Left lung (tissue), 10 donors: ENCODE results near the gene TAOK2. TPM values are rescaled to one million over a fixed set of nuclear protein-coding genes. Genes with fewer than 3 reads are reported as not detected.
"Not testable (repeated sequence)": the region's sequence is repeated elsewhere in the genome, so short reads cannot be mapped to it uniquely, and the experiment has no call there.

Experiments used
- ATAC-seq: fragments of 200-7000 bp; cut with Tn5 transposase; one replicate; pipeline ENCODE4 v1.9.1; 2020; ENCODE audit warnings: moderate library complexity
- DNase-seq, 4 donors: peaks; one replicate each; pipeline ENCODE4 v3.0.0-alpha.2; 2013 to 2020
- H3K27ac ChIP-seq, 2 donors: fragments of 200-600 bp; sonication (generic) in 1 of 2; one replicate each; pipeline versions ENCODE4 v1.5.0 to v1.8.0; 2020 to 2021
- H3K27me3 ChIP-seq, 2 donors: fragments of 200-600 bp; sonication (generic) in 1 of 2; one replicate each; pipeline versions ENCODE4 v1.5.0 to v1.8.0; 2020 to 2021
- H3K36me3 ChIP-seq, 2 donors: fragments of 200-600 bp; sonication (generic) in 1 of 2; one replicate each; pipeline versions ENCODE4 v1.5.0 to v1.8.0; 2020 to 2021
- H3K4me1 ChIP-seq, 2 donors: fragments of 200-600 bp; one replicate each; pipeline ENCODE4 v1.8.0; 2021
- H3K4me3 ChIP-seq, 2 donors: fragments of 200-600 bp; sonication (generic) in 1 of 2; one replicate each; pipeline versions ENCODE4 v1.5.0 to v1.8.0; 2020 to 2021; ENCODE audit warnings: mild to moderate bottlenecking in 1 of 2
- H3K9me3 ChIP-seq, 2 donors: fragments of 200-600 bp; sonication (generic) in 1 of 2; one replicate each; pipeline versions ENCODE4 v1.5.0 to v1.8.0; 2020 to 2021
- intact Hi-C, 2 donors: fragments of 100-400 bp; cut with DNase I; formaldehyde crosslinking; loops; one replicate each; pipeline versions ENCODE4 v1.11.2 to v1.14.2; 2022
- polyA plus RNA-seq, 6 donors: library from polyadenylated mRNA; unstranded; fragments of 120-200 nt; gene quantifications; one replicate each; pipeline ENCODE4 v1.2.1, GENCODE V29; 2013; ENCODE audit not compliant: insufficient read length in 6 of 6
- total RNA-seq, 2 donors: library from RNA; stranded (reverse); fragmentation: NEBNext Ultra II Directional; extraction: Animal tissue kit (Norgen Biotek cat#: 25700); gene quantifications; one replicate each; pipeline ENCODE4 v1.2.1, GENCODE V29; 2021
- TF ChIP-seq, protein P1 (sequence below), 2 donors: fragments of 200-600 bp; sonication (generic) in 1 of 2; IDR thresholded peaks; one replicate each; pipeline versions ENCODE4 v1.5.0 to v1.8.0; 2021; ENCODE audit warnings: antibody characterized with exemption in 2 of 2
- donor health status: DM: no; HTN: yes; CAD: no.
- donor health status: DM: no; HTN: no; CAD: no.

TAOK2 gene
- total and polyA plus RNA-seq, 8 donors, result 47.5 to 71.4 (median 57.4) TPM

DNA sequence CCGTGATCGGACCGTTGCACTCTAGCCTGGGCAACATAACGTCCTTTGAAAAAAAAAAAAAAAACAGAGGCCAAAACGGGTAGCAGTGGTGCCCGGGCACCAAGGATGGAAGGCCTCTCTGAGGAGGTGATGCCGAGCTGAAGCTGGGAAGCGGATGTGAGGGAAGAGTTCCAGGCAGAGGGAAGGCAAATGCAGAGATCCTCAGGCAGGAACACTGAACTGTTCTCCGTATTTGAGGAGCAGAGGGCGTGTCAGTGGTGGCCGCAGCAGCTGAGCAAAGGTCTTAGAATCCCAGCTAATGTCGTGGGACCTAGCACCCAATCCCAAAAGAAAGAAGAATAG lies 47.0 kb upstream of the TAOK2 start:
- ATAC-seq (peak; percentile 52), DNase-seq (peak in 1 of 4 donors; percentile 36)
- intact Hi-C loops, result loop anchor here (10.0 kb wide), 2 partner anchors 62 to 78 kb away; partner anchors contain the start of gene CDIPT (in 1 of the 2)
- peaks cover 0 to 17% of the 10 kb centered on the region in 2 donors for H3K36me3 ChIP-seq
- H3K9me3 ChIP-seq, result no peaks in the 10 kb centered on the region
- H3K27me3 ChIP-seq, result no peaks in the 10 kb centered on the region
- H3K27ac ChIP-seq, result peak overlapping the region; percentile 84 to 88
- TF ChIP-seq, protein P1, sequence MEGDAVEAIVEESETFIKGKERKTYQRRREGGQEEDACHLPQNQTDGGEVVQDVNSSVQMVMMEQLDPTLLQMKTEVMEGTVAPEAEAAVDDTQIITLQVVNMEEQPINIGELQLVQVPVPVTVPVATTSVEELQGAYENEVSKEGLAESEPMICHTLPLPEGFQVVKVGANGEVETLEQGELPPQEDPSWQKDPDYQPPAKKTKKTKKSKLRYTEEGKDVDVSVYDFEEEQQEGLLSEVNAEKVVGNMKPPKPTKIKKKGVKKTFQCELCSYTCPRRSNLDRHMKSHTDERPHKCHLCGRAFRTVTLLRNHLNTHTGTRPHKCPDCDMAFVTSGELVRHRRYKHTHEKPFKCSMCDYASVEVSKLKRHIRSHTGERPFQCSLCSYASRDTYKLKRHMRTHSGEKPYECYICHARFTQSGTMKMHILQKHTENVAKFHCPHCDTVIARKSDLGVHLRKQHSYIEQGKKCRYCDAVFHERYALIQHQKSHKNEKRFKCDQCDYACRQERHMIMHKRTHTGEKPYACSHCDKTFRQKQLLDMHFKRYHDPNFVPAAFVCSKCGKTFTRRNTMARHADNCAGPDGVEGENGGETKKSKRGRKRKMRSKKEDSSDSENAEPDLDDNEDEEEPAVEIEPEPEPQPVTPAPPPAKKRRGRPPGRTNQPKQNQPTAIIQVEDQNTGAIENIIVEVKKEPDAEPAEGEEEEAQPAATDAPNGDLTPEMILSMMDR (IDR thresholded peaks at IDR 0.05), result no peak
- peak overlapping the region; percentile 99 for H3K4me3 ChIP-seq
- peaks cover 7 to 28% of the 10 kb centered on the region in 2 donors for H3K4me1 ChIP-seq

GRCh38 chr16:29927070-29927905 lies 46.4 kb upstream of the TAOK2 start:
- Histone ChIP-seq H3K36me3 (peaks cover 0 to 11% of the 10 kb centered on the region in 2 donors), H3K4me1 (peaks cover 7 to 28% of the 10 kb centered on the region in 2 donors), H3K27ac (peak overlapping the region; percentile 84 to 88), H3K4me3 (peak overlapping the region; percentile 99), H3K9me3 (no peaks in the 10 kb centered on the region), H3K27me3 (no peaks in the 10 kb centered on the region)
- intact Hi-C loops, result loop anchor here (10.0 kb wide), 2 partner anchors 62 to 78 kb away; partner anchors contain the start of gene CDIPT (in 1 of the 2)
- TF ChIP-seq, protein P1 (IDR thresholded peaks at IDR 0.05), result no peak
- ATAC-seq (no peak), DNase-seq (no peak)

DNA sequence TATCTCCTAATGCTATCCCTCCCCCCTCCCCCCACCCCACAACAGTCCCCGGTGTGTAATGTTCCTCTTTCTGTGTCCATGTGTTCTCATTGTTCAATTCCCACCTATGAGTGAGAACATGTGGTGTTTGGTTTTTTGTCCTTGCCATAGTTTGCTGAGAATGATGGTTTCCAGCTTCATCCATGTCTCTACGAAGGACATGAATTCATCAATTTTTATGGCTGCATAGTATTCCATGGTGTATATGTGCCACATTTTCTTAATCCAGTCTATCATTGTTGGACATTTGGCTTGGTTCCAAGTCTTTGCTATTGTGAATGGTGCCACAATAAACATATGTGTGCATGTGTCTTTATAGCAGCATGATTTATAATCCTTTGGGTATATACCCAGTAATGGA lies 41.9 kb upstream of the TAOK2 start:
- H3K9me3 ChIP-seq, H3K4me3 ChIP-seq, DNase-seq, H3K27ac ChIP-seq, H3K4me1 ChIP-seq, H3K36me3 ChIP-seq, H3K27me3 ChIP-seq, intact Hi-C loops, ATAC-seq: not testable (repeated sequence)

DNA sequence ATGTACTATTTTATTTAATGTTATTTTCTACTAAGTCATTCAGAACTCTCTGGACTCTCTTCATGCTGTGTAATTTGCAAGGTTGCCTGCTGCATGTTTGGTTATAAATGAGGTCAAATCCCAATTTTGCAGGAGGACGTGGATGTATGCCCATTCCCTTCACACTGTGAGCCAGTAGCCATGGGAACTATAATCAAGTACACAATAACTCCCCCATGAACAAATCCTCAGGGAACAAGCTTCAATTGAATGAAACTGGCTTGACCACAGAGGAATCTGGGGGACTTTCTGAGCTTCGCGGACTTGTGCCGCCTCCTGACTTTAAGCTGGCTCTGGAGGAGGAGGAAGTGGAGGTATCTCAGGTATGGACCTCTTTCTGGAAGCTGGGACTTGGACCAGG lies 33.0 kb upstream of the TAOK2 start:
- Histone ChIP-seq H3K4me1 (no peaks in the 10 kb centered on the region), H3K4me3 (no peak overlapping the region), H3K27me3 (no peaks in the 10 kb centered on the region), H3K36me3 (no peaks in the 10 kb centered on the region), H3K9me3 (no peaks in the 10 kb centered on the region), H3K27ac (no peak overlapping the region)
- DNase-seq (no peak), ATAC-seq (no peak)
- TF ChIP-seq, protein P1 (IDR thresholded peaks at IDR 0.05), result no peak
- intact Hi-C loops, result no loop called here

DNA sequence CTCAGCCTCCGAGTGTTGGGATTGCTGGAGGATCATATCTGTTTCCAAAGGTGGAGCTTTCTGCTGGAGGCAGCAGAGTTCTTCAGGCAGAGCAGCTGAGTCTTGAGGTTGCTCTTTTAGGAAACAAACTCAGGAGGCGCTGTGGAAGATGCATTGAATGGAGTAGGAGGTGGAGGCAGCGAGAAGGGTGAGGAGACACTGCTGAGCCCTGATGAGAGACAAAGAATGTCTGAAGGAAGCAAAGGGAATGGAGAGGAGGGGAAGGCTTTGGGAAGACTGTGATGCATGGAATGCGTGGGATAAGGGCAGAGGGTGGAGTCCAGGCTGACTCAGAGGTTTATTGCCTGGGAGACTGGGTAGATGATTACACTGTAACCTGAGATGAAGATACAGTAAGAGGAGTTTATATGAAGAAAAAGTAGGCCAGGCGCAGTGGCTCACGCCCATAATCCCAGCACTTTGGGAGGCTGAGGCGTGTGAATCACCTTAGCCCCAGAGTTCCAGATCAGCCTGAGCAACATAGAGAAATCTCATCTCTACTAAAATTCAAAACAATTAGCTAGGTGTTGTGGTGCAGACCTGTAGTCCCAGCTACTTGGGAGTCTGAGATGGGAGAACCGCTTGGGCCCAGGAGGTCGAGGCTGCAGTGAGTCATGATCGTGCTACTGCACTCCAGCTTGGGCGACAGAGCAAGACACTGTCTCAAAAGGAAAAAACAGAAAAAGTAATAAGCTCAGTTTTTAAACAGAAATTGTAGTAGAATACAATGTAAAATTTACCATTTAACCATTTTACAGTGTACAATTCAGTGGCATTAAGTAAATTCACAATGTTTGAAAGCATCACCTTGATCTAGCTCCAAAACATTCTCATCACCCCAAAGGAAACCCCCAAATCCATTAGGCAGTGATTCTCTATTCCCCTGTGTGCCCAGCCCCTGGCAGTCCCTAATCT lies 29.5 kb upstream of the TAOK2 start:
- ATAC-seq (peak; percentile 99), DNase-seq (peak in 2 of 4 donors; percentile 50 to 55)
- no peak overlapping the region for H3K4me3 ChIP-seq
- intact Hi-C loops, result no loop called here
- H3K9me3 ChIP-seq, result no peaks in the 10 kb centered on the region
- H3K27me3 ChIP-seq, result no peaks in the 10 kb centered on the region
- peak overlapping the region; percentile 48 to 55 for H3K27ac ChIP-seq
- TF ChIP-seq, protein P1 (IDR thresholded peaks at IDR 0.05), result no peak
- no peaks in the 10 kb centered on the region for H3K36me3 ChIP-seq
- no peaks in the 10 kb centered on the region for H3K4me1 ChIP-seq
